WTC11 (cell line): Measurements from ENCODE around the gene DMKN. TPM values are rescaled to one million over a fixed set of nuclear protein-coding genes. Genes with fewer than 3 reads are reported as not detected.
A peak's percentile ranks its signal among the peaks of the same experiment; 100 is the strongest.

Experiments used
- AFF4 ChIP-seq: sonication (generic); formaldehyde crosslinking; IDR thresholded peaks from 2 replicates; pipeline ENCODE4 v1.8.1; 2023; ENCODE audit warnings: mild to moderate bottlenecking, missing genetic modification reagents, borderline replicate concordance
- ARID4B ChIP-seq: sonication (generic); formaldehyde crosslinking; IDR thresholded peaks from 2 replicates; pipeline ENCODE4 v1.8.0; 2023; ENCODE audit warnings: missing genetic modification reagents, mild to moderate bottlenecking, borderline replicate concordance
- ELF4 ChIP-seq: sonication (generic); formaldehyde crosslinking; IDR thresholded peaks from 2 replicates; pipeline ENCODE4 v1.8.1; 2022; ENCODE audit warnings: low read depth, mild to moderate bottlenecking, moderate library complexity, missing genetic modification reagents
- PRDM15 ChIP-seq: sonication (generic); formaldehyde crosslinking; IDR thresholded peaks from 2 replicates; pipeline ENCODE4 v1.8.0; 2022; ENCODE audit warnings: missing genetic modification reagents
- TEAD1 ChIP-seq: sonication (generic); formaldehyde crosslinking; IDR thresholded peaks from 2 replicates; pipeline ENCODE4 v1.8.0; 2022; ENCODE audit warnings: mild to moderate bottlenecking, missing genetic modification reagents
- ZNF512 ChIP-seq: sonication (generic); formaldehyde crosslinking; IDR thresholded peaks from 2 replicates; pipeline ENCODE4 v1.8.1; 2022; ENCODE audit warnings: missing genetic modification reagents, borderline replicate concordance
- total RNA-seq: library from RNA; stranded (reverse); gene quantifications from 3 replicates; pipeline ENCODE4 v1.2.3, GENCODE V29; 2021
- TF ChIP-seq, protein P1 (sequence below): sonication (generic); formaldehyde crosslinking; IDR thresholded peaks from 2 replicates; pipeline ENCODE4 v1.8.1; 2023; ENCODE audit warnings: mild to moderate bottlenecking, missing genetic modification reagents
- TF ChIP-seq, protein P2 (sequence below): fragments of 200-600 bp; IDR thresholded peaks from 2 replicates; pipeline ENCODE4 v1.8.0; 2022; ENCODE audit warnings: antibody characterized with exemption

The DMKN gene
- total RNA-seq, 1 experiment from 2014 or later: 285 TPM

GRCh38 chr19:35509861-35510625 is 3.4 kb downstream of the DMKN start (continued):
- peak; percentile 72; the same call in 1 of the 2 replicates for TF ChIP-seq ARID4B (CRISPR knock-in tag)
- peak; percentile 97; the same call in 1 of the 2 replicates for TF ChIP-seq TEAD1 (CRISPR knock-in tag)
- no peak for TF ChIP-seq PRDM15 (CRISPR knock-in tag)
- TF ChIP-seq ZNF512 (CRISPR knock-in tag): no peak
- TF ChIP-seq, protein P1, sequence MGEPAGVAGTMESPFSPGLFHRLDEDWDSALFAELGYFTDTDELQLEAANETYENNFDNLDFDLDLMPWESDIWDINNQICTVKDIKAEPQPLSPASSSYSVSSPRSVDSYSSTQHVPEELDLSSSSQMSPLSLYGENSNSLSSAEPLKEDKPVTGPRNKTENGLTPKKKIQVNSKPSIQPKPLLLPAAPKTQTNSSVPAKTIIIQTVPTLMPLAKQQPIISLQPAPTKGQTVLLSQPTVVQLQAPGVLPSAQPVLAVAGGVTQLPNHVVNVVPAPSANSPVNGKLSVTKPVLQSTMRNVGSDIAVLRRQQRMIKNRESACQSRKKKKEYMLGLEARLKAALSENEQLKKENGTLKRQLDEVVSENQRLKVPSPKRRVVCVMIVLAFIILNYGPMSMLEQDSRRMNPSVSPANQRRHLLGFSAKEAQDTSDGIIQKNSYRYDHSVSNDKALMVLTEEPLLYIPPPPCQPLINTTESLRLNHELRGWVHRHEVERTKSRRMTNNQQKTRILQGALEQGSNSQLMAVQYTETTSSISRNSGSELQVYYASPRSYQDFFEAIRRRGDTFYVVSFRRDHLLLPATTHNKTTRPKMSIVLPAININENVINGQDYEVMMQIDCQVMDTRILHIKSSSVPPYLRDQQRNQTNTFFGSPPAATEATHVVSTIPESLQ (CRISPR knock-in tag): no peak
- TF ChIP-seq AFF4: peak; percentile 27; the same call in 1 of the 2 replicates
- TF ChIP-seq ELF4 (CRISPR knock-in tag): no peak
- TF ChIP-seq, protein P2, sequence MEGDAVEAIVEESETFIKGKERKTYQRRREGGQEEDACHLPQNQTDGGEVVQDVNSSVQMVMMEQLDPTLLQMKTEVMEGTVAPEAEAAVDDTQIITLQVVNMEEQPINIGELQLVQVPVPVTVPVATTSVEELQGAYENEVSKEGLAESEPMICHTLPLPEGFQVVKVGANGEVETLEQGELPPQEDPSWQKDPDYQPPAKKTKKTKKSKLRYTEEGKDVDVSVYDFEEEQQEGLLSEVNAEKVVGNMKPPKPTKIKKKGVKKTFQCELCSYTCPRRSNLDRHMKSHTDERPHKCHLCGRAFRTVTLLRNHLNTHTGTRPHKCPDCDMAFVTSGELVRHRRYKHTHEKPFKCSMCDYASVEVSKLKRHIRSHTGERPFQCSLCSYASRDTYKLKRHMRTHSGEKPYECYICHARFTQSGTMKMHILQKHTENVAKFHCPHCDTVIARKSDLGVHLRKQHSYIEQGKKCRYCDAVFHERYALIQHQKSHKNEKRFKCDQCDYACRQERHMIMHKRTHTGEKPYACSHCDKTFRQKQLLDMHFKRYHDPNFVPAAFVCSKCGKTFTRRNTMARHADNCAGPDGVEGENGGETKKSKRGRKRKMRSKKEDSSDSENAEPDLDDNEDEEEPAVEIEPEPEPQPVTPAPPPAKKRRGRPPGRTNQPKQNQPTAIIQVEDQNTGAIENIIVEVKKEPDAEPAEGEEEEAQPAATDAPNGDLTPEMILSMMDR: peak; percentile 98
